Ishikawa (cell line): ENCODE measurements around the gene GCA.

Source experiments
- CEBPB ChIP-seq: IDR thresholded peaks from 2 replicates; pipeline ENCODE4 v1.6.1; 2012
- CREB1 ChIP-seq: IDR thresholded peaks from 2 replicates; pipeline ENCODE4 v1.6.1; 2012; ENCODE audit warnings: low read depth
- EGR1 ChIP-seq: IDR thresholded peaks from 2 replicates; pipeline ENCODE4 v1.6.1; 2012
- EP300 ChIP-seq: IDR thresholded peaks from 2 replicates; pipeline ENCODE4 v1.6.1; 2012; ENCODE audit warnings: borderline replicate concordance
- FOXM1 ChIP-seq: IDR thresholded peaks from 2 replicates; pipeline ENCODE4 v1.6.1; 2012; ENCODE audit warnings: low read depth, borderline replicate concordance
- MAX ChIP-seq: IDR thresholded peaks from 2 replicates; pipeline ENCODE4 v1.6.1; 2012
- NFIC ChIP-seq: IDR thresholded peaks from 2 replicates; pipeline ENCODE4 v1.6.1; 2012
- RAD21 ChIP-seq: IDR thresholded peaks from 2 replicates; pipeline ENCODE4 v1.6.1; 2012; ENCODE audit warnings: low read depth
- REST ChIP-seq: IDR thresholded peaks from 2 replicates; pipeline ENCODE4 v1.6.1; 2012; ENCODE audit warnings: low read depth, mild to moderate bottlenecking
- TAF1 ChIP-seq: IDR thresholded peaks from 2 replicates; pipeline ENCODE4 v1.6.1; 2012; ENCODE audit warnings: low read depth, mild to moderate bottlenecking
- TCF12 ChIP-seq: IDR thresholded peaks from 2 replicates; pipeline ENCODE4 v1.6.1; 2012; ENCODE audit warnings: low read depth
- TEAD4 ChIP-seq: IDR thresholded peaks from 2 replicates; pipeline ENCODE4 v1.6.1; 2012
- USF1 ChIP-seq: IDR thresholded peaks from 2 replicates; pipeline ENCODE4 v1.6.1; 2012
- YY1 ChIP-seq: IDR thresholded peaks from 2 replicates; pipeline ENCODE4 v1.6.1; 2012; ENCODE audit warnings: low read depth
- ZBTB7A ChIP-seq: IDR thresholded peaks from 2 replicates; pipeline ENCODE4 v1.6.1; 2012; ENCODE audit warnings: low read depth

GCA gene

GRCh38 chr2:162382278-162382677, 38.3 kb downstream of the GCA start:
- no peak for TF ChIP-seq ZBTB7A
- TF ChIP-seq RAD21 = no peak
- no peak for TF ChIP-seq USF1
- TF ChIP-seq FOXM1 = no peak
- no peak for TF ChIP-seq CEBPB
- TF ChIP-seq TEAD4 = no peak
- TF ChIP-seq REST = no peak
- TF ChIP-seq TCF12 = no peak
- no peak for TF ChIP-seq YY1
- no peak for TF ChIP-seq EP300
- no peak for TF ChIP-seq MAX
- TF ChIP-seq NFIC = no peak
- TF ChIP-seq EGR1 = no peak
- TF ChIP-seq CREB1 = no peak
- TF ChIP-seq TAF1 = no peak

- TF ChIP-seq EP300 (no peak), NFIC (no peak), EGR1 (no peak), RAD21 (no peak), FOXM1 (no peak), YY1 (no peak), CEBPB (no peak), TEAD4 (no peak), CREB1 (no peak), TAF1 (no peak), ZBTB7A (no peak)
Measured at GRCh38 chr2:162385536-162385935, 41.6 kb downstream of the GCA start.

GRCh38 chr2:162390801-162391200, 46.9 kb downstream of the GCA start:
- TF ChIP-seq MAX (no peak), TAF1 (no peak), EGR1 (no peak), EP300 (no peak), CREB1 (no peak), TCF12 (no peak), USF1 (no peak)

- TF ChIP-seq ZBTB7A (no peak), USF1 (no peak), EGR1 (no peak), REST (no peak), RAD21 (no peak), TEAD4 (no peak), EP300 (no peak), NFIC (no peak), YY1 (no peak), CEBPB (no peak), MAX (no peak), TCF12 (no peak), CREB1 (no peak), TAF1 (no peak)
Measured at GRCh38 chr2:162400336-162400735, 56.4 kb downstream of the GCA start.

- no peak for TF ChIP-seq TCF12
- no peak for TF ChIP-seq FOXM1
- TF ChIP-seq NFIC = no peak
- no peak for TF ChIP-seq CEBPB
- TF ChIP-seq EP300 = no peak
- TF ChIP-seq REST = no peak
- no peak for TF ChIP-seq EGR1
- no peak for TF ChIP-seq MAX
- no peak for TF ChIP-seq USF1
- no peak for TF ChIP-seq ZBTB7A
- no peak for TF ChIP-seq RAD21
- TF ChIP-seq TEAD4 = no peak
- TF ChIP-seq TAF1 = no peak
- no peak for TF ChIP-seq YY1
- no peak for TF ChIP-seq CREB1
Measured at GRCh38 chr2:162401871-162402270, 57.9 kb downstream of the GCA start.
